Measurements from ENCODE around the gene BMP7.

- TF ChIP-seq EZH2phosphoT487 (IDR thresholded peaks at IDR 0.05; ENCODE audit: insufficient read depth, low read depth) (no peak), EZH2 (IDR thresholded peaks at IDR 0.05; ENCODE audit: insufficient read depth, poor library complexity, severe bottlenecking) (no peak)
Observed at GRCh38 chr20:57166568-57167291, 99.7 kb downstream of the BMP7 start.
